Measurements from ENCODE around the gene TGM1. TPM values are rescaled to one million over a fixed set of nuclear protein-coding genes. Genes with fewer than 3 reads are reported as not detected.
A peak's percentile ranks its signal among the peaks of the same experiment; 100 is the strongest.

The TGM1 gene
- total and polyA plus RNA-seq, 2 donors (not counting 1 experiment from before 2014, with no cell fraction given) = 0.83 to 1.4 TPM

DNA sequence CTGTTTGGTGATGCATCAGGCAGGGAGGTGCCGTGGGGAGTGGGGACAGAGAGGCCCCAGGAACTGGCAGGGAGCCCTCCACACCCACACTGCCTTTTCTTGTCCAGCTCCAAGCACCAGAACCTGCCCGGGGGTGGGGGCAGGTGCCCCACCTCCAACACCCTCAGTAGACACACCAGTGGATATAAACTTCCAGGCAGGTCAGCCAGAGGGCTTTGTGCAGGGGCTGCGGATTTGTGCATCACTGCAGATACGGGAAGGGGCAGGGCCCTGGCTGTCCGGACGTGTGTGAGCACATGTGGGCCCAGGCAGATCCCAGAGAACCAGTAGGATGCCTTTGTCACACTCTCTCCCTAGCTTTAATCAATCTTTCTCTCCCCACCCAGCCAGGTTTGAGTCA lies 1.3 kb upstream of the TGM1 start:
- Histone ChIP-seq H3K79me2 (ENCODE audit: control insufficient read depth, insufficient read depth, low read length) (no peaks in the 10 kb centered on the region), H3K27me3 (ENCODE audit: control insufficient read depth, insufficient read depth, low read length) (no peaks in the 10 kb centered on the region), H3K27ac (ENCODE audit: insufficient read depth, low read length) (no peak overlapping the region), H3K9me3 (ENCODE audit: control insufficient read depth, insufficient read depth, low read depth, low read length) (no peaks in the 10 kb centered on the region), H3K36me3 (ENCODE audit: control insufficient read depth, insufficient read depth, low read length) (peaks cover 8% of the 10 kb centered on the region), H3K4me2 (ENCODE audit: extremely low read depth, insufficient read depth, low read length) (no peak overlapping the region), H2AFZ (ENCODE audit: low read length) (no peak overlapping the region), H4K20me1 (ENCODE audit: control insufficient read depth, extremely low read depth, insufficient read depth, low read length) (no peaks in the 10 kb centered on the region), H3K4me3 (replicated peaks in 1 of 4; ENCODE audit: control extremely low read depth in 1 of 4, insufficient read depth in 1 of 4, low read depth in 3 of 4, low read length in 4 of 4) (no peak overlapping the region), H3K4me1 (ENCODE audit: control insufficient read depth, extremely low read depth, insufficient read depth, low read length) (no peaks in the 10 kb centered on the region), H3K9ac (ENCODE audit: insufficient read depth, low read length) (no peak overlapping the region)
- peak in 1 of 2 donors; percentile 44 for DNase-seq (ENCODE audit: low read depth in 2 of 2)
- no peak for TF ChIP-seq EZH2 (IDR thresholded peaks at IDR 0.05; ENCODE audit: low read length, missing control alignments)

DNA sequence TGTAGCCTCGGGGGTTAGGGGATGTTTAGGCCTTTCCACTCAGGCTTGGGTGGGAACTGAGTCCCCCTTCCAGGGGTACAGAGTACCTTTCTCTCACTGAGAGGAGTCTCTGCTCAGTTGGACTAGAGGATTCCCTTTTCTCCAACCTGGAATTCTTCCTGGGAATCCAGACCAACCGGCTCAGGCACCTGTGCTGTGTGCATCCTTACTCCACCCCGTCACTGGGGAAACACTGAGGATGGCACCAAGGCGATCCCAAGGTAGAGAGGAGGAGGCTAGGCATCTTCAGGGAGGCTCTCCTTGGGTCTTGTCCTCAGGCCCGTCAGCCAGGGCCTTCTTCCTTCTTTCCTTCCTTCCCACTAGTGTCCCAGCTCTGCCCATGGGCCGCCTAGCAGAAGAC lies 871 bp upstream of the TGM1 start:
- TF ChIP-seq, protein P1, sequence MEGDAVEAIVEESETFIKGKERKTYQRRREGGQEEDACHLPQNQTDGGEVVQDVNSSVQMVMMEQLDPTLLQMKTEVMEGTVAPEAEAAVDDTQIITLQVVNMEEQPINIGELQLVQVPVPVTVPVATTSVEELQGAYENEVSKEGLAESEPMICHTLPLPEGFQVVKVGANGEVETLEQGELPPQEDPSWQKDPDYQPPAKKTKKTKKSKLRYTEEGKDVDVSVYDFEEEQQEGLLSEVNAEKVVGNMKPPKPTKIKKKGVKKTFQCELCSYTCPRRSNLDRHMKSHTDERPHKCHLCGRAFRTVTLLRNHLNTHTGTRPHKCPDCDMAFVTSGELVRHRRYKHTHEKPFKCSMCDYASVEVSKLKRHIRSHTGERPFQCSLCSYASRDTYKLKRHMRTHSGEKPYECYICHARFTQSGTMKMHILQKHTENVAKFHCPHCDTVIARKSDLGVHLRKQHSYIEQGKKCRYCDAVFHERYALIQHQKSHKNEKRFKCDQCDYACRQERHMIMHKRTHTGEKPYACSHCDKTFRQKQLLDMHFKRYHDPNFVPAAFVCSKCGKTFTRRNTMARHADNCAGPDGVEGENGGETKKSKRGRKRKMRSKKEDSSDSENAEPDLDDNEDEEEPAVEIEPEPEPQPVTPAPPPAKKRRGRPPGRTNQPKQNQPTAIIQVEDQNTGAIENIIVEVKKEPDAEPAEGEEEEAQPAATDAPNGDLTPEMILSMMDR (conservative IDR thresholded peaks at IDR 0.05 in 1 of 2, IDR thresholded peaks at IDR 0.05 in 1 of 2; ENCODE audit: low read depth in 1 of 2, low read length in 2 of 2) = no peak
- no peak for TF ChIP-seq EZH2 (IDR thresholded peaks at IDR 0.05; ENCODE audit: low read length, missing control alignments)
- no peak overlapping the region for H3K4me3 ChIP-seq (replicated peaks in 1 of 4; ENCODE audit: control extremely low read depth in 1 of 4, insufficient read depth in 1 of 4, low read depth in 3 of 4, low read length in 4 of 4)
- no peak overlapping the region for H3K9ac ChIP-seq (ENCODE audit: insufficient read depth, low read length)
- H3K9me3 ChIP-seq (ENCODE audit: control insufficient read depth, insufficient read depth, low read depth, low read length) = no peaks in the 10 kb centered on the region
- H3K79me2 ChIP-seq (ENCODE audit: control insufficient read depth, insufficient read depth, low read length) = no peaks in the 10 kb centered on the region
- H4K20me1 ChIP-seq (ENCODE audit: control insufficient read depth, extremely low read depth, insufficient read depth, low read length) = no peaks in the 10 kb centered on the region
- H3K27me3 ChIP-seq (ENCODE audit: control insufficient read depth, insufficient read depth, low read length) = no peaks in the 10 kb centered on the region
- peaks cover 7% of the 10 kb centered on the region for H3K36me3 ChIP-seq (ENCODE audit: control insufficient read depth, insufficient read depth, low read length)
- H3K4me2 ChIP-seq (ENCODE audit: extremely low read depth, insufficient read depth, low read length) = no peak overlapping the region
- no peaks in the 10 kb centered on the region for H3K4me1 ChIP-seq (ENCODE audit: control insufficient read depth, extremely low read depth, insufficient read depth, low read length)
- no peak overlapping the region for H3K27ac ChIP-seq (ENCODE audit: insufficient read depth, low read length)
- H2AFZ ChIP-seq (ENCODE audit: low read length) = no peak overlapping the region
- DNase-seq (ENCODE audit: low read depth in 2 of 2) = no peak

DNA sequence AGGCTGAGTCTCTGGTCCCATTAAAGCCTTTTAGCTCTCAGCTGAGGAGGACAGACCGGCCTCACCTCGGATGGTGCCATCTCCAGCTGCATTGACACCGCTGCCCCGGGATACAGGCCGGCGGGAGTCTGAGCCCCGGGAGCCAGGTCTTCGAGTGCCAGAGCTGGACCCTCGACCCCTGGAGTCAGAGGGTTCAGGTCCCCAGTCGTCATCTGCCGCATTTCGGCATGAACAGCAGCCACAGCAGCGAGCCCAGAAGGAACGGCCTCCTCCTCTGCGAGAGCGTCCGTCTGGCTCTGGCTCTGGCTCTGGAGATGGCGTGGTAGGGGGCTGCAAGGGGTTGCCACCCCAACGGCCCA lies 1.0 kb downstream of the TGM1 start:
- Histone ChIP-seq H3K4me1 (ENCODE audit: control insufficient read depth, extremely low read depth, insufficient read depth, low read length) (no peaks in the 10 kb centered on the region), H3K9ac (ENCODE audit: insufficient read depth, low read length) (no peak overlapping the region), H3K4me3 (replicated peaks in 1 of 4; ENCODE audit: control extremely low read depth in 1 of 4, insufficient read depth in 1 of 4, low read depth in 3 of 4, low read length in 4 of 4) (no peak overlapping the region), H3K4me2 (ENCODE audit: extremely low read depth, insufficient read depth, low read length) (no peak overlapping the region), H3K36me3 (ENCODE audit: control insufficient read depth, insufficient read depth, low read length) (peaks cover 5% of the 10 kb centered on the region), H3K27ac (ENCODE audit: insufficient read depth, low read length) (no peak overlapping the region), H3K9me3 (ENCODE audit: control insufficient read depth, insufficient read depth, low read depth, low read length) (no peaks in the 10 kb centered on the region), H4K20me1 (ENCODE audit: control insufficient read depth, extremely low read depth, insufficient read depth, low read length) (no peaks in the 10 kb centered on the region), H3K27me3 (ENCODE audit: control insufficient read depth, insufficient read depth, low read length) (no peaks in the 10 kb centered on the region), H2AFZ (ENCODE audit: low read length) (no peak overlapping the region), H3K79me2 (ENCODE audit: control insufficient read depth, insufficient read depth, low read length) (no peaks in the 10 kb centered on the region)
- TF ChIP-seq, protein P1 (conservative IDR thresholded peaks at IDR 0.05 in 1 of 2, IDR thresholded peaks at IDR 0.05 in 1 of 2; ENCODE audit: low read depth in 1 of 2, low read length in 2 of 2) = no peak
- TF ChIP-seq EZH2 (IDR thresholded peaks at IDR 0.05; ENCODE audit: low read length, missing control alignments) = no peak
- DNase-seq (ENCODE audit: low read depth in 2 of 2) = no peak
